Erythroblast (primary cell): ENCODE data around the gene GSTA2.

Experiments used
- GATA1 ChIP-seq: IDR thresholded peaks from 2 replicates; pipeline ENCODE4 v1.6.1; 2011; ENCODE audit warnings: low read depth, mild to moderate bottlenecking, control low read depth, low read length, moderate library complexity
- POLR2A ChIP-seq: IDR thresholded peaks from 2 replicates; pipeline ENCODE4 v1.6.1; 2011; ENCODE audit warnings: mild to moderate bottlenecking, low read length

DNA sequence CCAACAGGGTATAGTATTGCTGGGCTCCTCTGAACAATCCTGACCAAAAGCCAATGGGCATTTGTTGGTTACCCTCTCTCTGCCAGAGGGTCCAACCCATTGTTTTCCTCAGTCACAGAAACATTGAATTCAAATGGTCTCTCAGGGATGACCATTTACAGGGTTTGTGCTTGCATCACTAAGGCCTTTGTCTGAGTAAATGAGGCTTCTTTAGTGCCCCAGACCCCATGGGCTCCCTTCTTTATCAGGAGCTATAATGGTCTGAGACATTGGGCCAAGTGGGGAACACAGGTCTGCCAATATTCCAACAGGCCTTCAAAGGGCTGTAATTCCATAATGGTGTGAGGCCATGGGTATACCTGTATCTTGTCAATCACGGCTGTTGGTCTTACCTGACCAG is 27.1 kb downstream of the GSTA2 start:
- TF ChIP-seq POLR2A (no peak), GATA1 (no peak)
